T-cell (primary cell): ENCODE results near the gene KSR1. TPM values are rescaled to one million over a fixed set of nuclear protein-coding genes. Genes with fewer than 3 reads are reported as not detected.

Experiments used
- ATAC-seq, 4 experiments: fragments of 200-7000 bp in 3 of 4; fragments of 150-1000 bp in 1 of 4; cut with Tn5 transposase; replicated peaks in 1 of 4; 1 replicate in 3 of 4; 2 replicates in 1 of 4; pipeline ENCODE4 v1.10.0; 2021; ENCODE audit warnings: moderate library complexity in 3 of 4, mild to moderate bottlenecking in 2 of 4, moderate number of reproducible peaks in 1 of 4
- CTCF ChIA-PET, 2 donors: fragments of 300-600 bp; sonication (Branson Sonifier 250); formaldehyde crosslinking; loops; one replicate each; lab custom pipeline; 2022; ENCODE audit warnings: antibody characterized with exemption in 2 of 2; lab: Charles Lee
- POLR2A ChIA-PET, 2 donors: fragments of 300-600 bp; sonication (Branson Sonifier 250); formaldehyde crosslinking; loops; one replicate each; lab custom pipeline; 2022; ENCODE audit warnings: antibody characterized with exemption in 2 of 2; lab: Charles Lee
- DNase-seq, 35 experiments: peaks; one replicate each; pipeline versions ENCODE4 v3.0.0 to v3.0.0-alpha.2; 2013 to 2023
- H3K27ac ChIP-seq: one replicate; pipeline ENCODE4 v1.5.1; 2013; ENCODE audit warnings: low read length
- H3K27me3 ChIP-seq, 2 experiments: replicated peaks in 1 of 2; 1 replicate in 1 of 2; 2 replicates in 1 of 2; pipeline versions ENCODE4 v1.6.1 to v1.7.0; 2013; ENCODE audit warnings: low read length in 1 of 2, mixed read lengths in 1 of 2; ENCODE audit not compliant: control insufficient read depth in 2 of 2, insufficient read depth in 2 of 2; ENCODE audit errors: extremely low read depth in 1 of 2
- H3K36me3 ChIP-seq, 2 donors: 1 replicate in 1 of 2; 2 replicates in 1 of 2; pipeline versions ENCODE4 v1.6.1 to v1.7.0; 2013; ENCODE audit warnings: low read length in 1 of 2; ENCODE audit not compliant: control insufficient read depth in 2 of 2, insufficient read depth in 1 of 2; ENCODE audit errors: extremely low read depth in 1 of 2
- H3K4me1 ChIP-seq, 2 experiments: 1 replicate in 1 of 2; 2 replicates in 1 of 2; pipeline versions ENCODE4 v1.6.1 to v1.7.0; 2013; ENCODE audit warnings: low read length in 2 of 2, mixed read lengths in 1 of 2; ENCODE audit not compliant: insufficient read depth in 2 of 2, control insufficient read depth in 1 of 2; ENCODE audit errors: extremely low read depth in 1 of 2
- H3K4me3 ChIP-seq, 2 donors: 1 replicate in 1 of 2; 2 replicates in 1 of 2; pipeline versions ENCODE4 v1.5.1 to v1.7.0; 2013; ENCODE audit warnings: mild to moderate bottlenecking in 2 of 2, low read length in 1 of 2, moderate library complexity in 1 of 2; ENCODE audit not compliant: control insufficient read depth in 1 of 2; ENCODE audit errors: extremely low read depth in 1 of 2
- H3K9me3 ChIP-seq: 2 replicates; pipeline ENCODE4 v1.7.0; 2013
- H3K27ac Mint-ChIP-seq, 2 donors: one replicate each; pipeline ENCODE4 v1.8.0; 2020 to 2021; ENCODE audit warnings: mild to moderate bottlenecking in 2 of 2, mixed read lengths in 2 of 2
- H3K27me3 Mint-ChIP-seq, 2 donors: one replicate each; pipeline ENCODE4 v1.8.0; 2021 to 2022; ENCODE audit warnings: mixed read lengths in 2 of 2
- H3K36me3 Mint-ChIP-seq: one replicate; pipeline ENCODE4 v1.8.0; 2021; ENCODE audit warnings: mixed read lengths
- H3K4me1 Mint-ChIP-seq, 3 donors: one replicate each; pipeline ENCODE4 v1.8.0; 2020 to 2022; ENCODE audit warnings: mixed read lengths in 3 of 3, mild to moderate bottlenecking in 1 of 3
- H3K4me3 Mint-ChIP-seq, 3 donors: one replicate each; pipeline ENCODE4 v1.8.0; 2020 to 2022; ENCODE audit warnings: mild to moderate bottlenecking in 3 of 3, mixed read lengths in 3 of 3, moderate library complexity in 3 of 3
- H3K9me3 Mint-ChIP-seq, 3 donors: one replicate each; pipeline ENCODE4 v1.8.0; 2020 to 2022; ENCODE audit warnings: mixed read lengths in 3 of 3
- WGBS: methylation state at CpG from one replicate; pipeline ENCODE4 v1.1.5; 2013; ENCODE audit warnings: missing lambda C conversion rate; ENCODE audit not compliant: insufficient coverage; 5-methylcytosine and 5-hydroxymethylcytosine counted together
- total RNA-seq, 35 experiments: library from RNA in 6 of 35; stranded (reverse) in 6 of 35; fragments of 120-200 nt in 1 of 35; gene quantifications; one replicate each; pipeline versions ENCODE4 v1.2.1 to v1.2.4 and lab custom pipeline; 2013 to 2026

The KSR1 gene
- total RNA-seq, 5 donors from 2014 or later (not counting 1 experiment from before 2014, with no cell fraction given): 26.8 to 35.8 (median 27.6) TPM

GRCh38 chr17:27539794-27540317 is 83.6 kb downstream of the KSR1 start:
- WGBS: 67% methylated on average over 1 of the region's 3 CpGs
- CTCF ChIA-PET: no interaction called here
- POLR2A ChIA-PET: no interaction called here
- H3K4me3 Mint-ChIP-seq: no peak overlapping the region
- H3K9me3 Mint-ChIP-seq: no peaks in the 10 kb centered on the region
- H3K27ac ChIP-seq: no peak overlapping the region
- H3K4me3 ChIP-seq: no peak overlapping the region
- H3K4me1 Mint-ChIP-seq: peaks cover 22 to 38% (median 33%) of the 10 kb centered on the region in 3 donors
- H3K9me3 ChIP-seq: no peaks in the 10 kb centered on the region
- peaks cover 3 to 22% of the 10 kb centered on the region in 2 experiments for H3K4me1 ChIP-seq
- no peaks in the 10 kb centered on the region for H3K27me3 ChIP-seq
- H3K36me3 Mint-ChIP-seq: no peaks in the 10 kb centered on the region
- ATAC-seq (no peak), DNase-seq (no peak)
- H3K36me3 ChIP-seq: no peaks in the 10 kb centered on the region
- H3K27ac Mint-ChIP-seq: no peak overlapping the region
- H3K27me3 Mint-ChIP-seq: no peaks in the 10 kb centered on the region

DNA sequence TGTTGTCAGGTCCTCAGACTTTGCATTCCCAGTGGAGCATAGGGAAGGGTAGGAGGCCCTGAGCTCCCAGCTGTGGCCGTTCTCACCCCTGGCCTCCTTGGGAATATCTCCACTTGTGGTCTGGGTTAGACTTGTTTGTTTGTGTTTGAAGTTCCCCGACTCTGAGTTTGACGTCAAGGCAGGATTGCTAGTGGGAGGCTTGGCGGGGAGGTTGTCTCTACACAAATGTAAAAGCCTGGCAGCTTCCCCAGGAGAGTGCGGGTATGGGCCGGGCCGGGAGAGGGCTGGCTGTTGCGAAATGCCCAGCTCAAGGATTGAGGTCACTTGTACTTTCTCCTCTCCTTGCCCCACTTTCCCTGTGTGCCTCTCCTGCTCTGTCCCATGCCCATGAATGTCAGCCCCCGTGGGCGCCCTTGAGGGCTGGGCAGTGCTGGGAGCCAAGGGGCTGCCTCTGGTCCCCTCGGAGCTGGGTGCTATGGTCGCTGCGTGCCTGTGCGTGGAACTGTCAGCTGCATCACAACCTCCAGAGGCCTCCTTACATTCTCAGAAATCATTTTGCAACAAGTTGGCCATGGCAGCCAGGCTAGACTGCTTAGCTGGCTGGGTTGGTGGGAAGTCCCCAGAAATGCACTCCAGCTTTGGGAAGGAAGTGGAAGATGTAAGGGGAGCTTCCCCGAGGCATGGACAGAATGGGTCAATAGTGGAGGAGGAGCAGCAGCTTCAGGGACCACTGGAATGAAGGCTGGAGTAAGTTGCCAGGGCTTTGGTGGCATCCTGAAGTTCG is 84.3 kb downstream of the KSR1 start:
- WGBS: 91% methylated on average over 11 of the region's 16 CpGs
- Histone ChIP-seq H3K4me1 (peaks cover 3 to 28% of the 10 kb centered on the region in 2 experiments), H3K27me3 (no peaks in the 10 kb centered on the region), H3K36me3 (no peaks in the 10 kb centered on the region), H3K9me3 (no peaks in the 10 kb centered on the region), H3K4me3 (no peak overlapping the region), H3K27ac (no peak overlapping the region)
- Mint-ChIP-seq H3K4me3 (no peak overlapping the region), H3K9me3 (no peaks in the 10 kb centered on the region), H3K27me3 (no peaks in the 10 kb centered on the region), H3K4me1 (peaks cover 29 to 45% (median 38%) of the 10 kb centered on the region in 3 donors), H3K27ac (no peak overlapping the region), H3K36me3 (no peaks in the 10 kb centered on the region)
- DNase-seq (no peak), ATAC-seq (no peak)
- ChIA-PET CTCF (no interaction called here), POLR2A (no interaction called here)

GRCh38 chr17:27541301-27542023 is 85.2 kb downstream of the KSR1 start:
- H3K4me3 Mint-ChIP-seq: no peak overlapping the region
- DNase-seq (no peak), ATAC-seq (no peak)
- Histone ChIP-seq H3K4me3 (no peak overlapping the region), H3K27ac (no peak overlapping the region), H3K36me3 (no peaks in the 10 kb centered on the region), H3K27me3 (no peaks in the 10 kb centered on the region), H3K9me3 (no peaks in the 10 kb centered on the region), H3K4me1 (peaks cover 3 to 33% of the 10 kb centered on the region in 2 experiments)
- H3K4me1 Mint-ChIP-seq: peaks cover 38 to 53% (median 39%) of the 10 kb centered on the region in 3 donors
- POLR2A ChIA-PET: no interaction called here
- 100% methylated on average over 4 of the region's 6 CpGs for WGBS
- CTCF ChIA-PET: no interaction called here
- H3K9me3 Mint-ChIP-seq: no peaks in the 10 kb centered on the region
- peak overlapping the region in 1 of 2 donors; percentile 30 for H3K27ac Mint-ChIP-seq
- no peaks in the 10 kb centered on the region for H3K27me3 Mint-ChIP-seq
- no peaks in the 10 kb centered on the region for H3K36me3 Mint-ChIP-seq

DNA sequence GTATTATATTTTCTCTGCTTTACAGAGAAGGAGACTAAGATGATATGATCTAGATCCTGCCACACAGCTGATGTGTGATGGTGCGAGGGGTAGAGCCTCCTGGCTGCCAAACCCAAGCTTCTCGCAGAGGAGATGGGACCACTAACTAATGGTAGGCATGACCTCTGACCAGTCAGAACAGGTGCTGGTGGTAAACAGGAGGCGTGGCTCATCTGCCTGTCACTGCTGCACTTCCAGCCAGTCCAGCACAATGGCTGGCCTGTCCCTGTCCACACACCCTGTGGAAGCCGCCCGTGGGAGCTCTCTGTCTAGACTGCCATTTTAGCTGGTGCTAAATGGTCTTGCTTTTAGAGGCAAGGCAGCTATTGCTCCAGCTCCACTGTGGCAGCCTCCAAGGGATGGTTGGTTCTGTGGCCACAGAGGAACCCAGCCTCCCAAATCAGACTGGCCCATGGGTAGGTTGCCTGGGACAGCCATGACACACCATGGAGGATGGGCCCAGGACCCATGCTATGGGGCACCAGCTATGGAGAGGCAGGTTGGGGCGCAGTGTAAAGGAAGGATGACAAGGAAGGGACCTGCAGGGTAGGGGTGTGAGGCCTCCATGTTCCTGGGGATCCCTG is 86.7 kb downstream of the KSR1 start:
- ATAC-seq (no peak), DNase-seq (no peak)
- H3K36me3 ChIP-seq: no peaks in the 10 kb centered on the region
- H3K27me3 ChIP-seq: no peaks in the 10 kb centered on the region
- no peaks in the 10 kb centered on the region for H3K9me3 ChIP-seq
- H3K27ac ChIP-seq: no peak overlapping the region
- Mint-ChIP-seq H3K27ac (peak overlapping the region in 1 of 2 donors; percentile 16), H3K36me3 (no peaks in the 10 kb centered on the region), H3K4me1 (peaks cover 39 to 61% (median 43%) of the 10 kb centered on the region in 3 donors), H3K9me3 (no peaks in the 10 kb centered on the region), H3K4me3 (no peak overlapping the region), H3K27me3 (no peaks in the 10 kb centered on the region)
- 98% methylated on average over 4 of the region's 6 CpGs for WGBS
- POLR2A ChIA-PET: no interaction called here
- CTCF ChIA-PET: no interaction called here
- peaks cover 3 to 33% of the 10 kb centered on the region in 2 experiments for H3K4me1 ChIP-seq
- no peak overlapping the region for H3K4me3 ChIP-seq

- ChIA-PET POLR2A (no interaction called here), CTCF (no interaction called here)
Observed at GRCh38 chr17:27543464-27543856, 87.2 kb downstream of the KSR1 start.

GRCh38 chr17:27543958-27544349 is 87.7 kb downstream of the KSR1 start:
- no CpG with 5 or more reads among the region's 9 CpGs for WGBS
- ChIA-PET POLR2A (no interaction called here), CTCF (interaction anchor here in 1 of 2 donors (1.0 kb wide), 1 partner anchor 12 kb away, joined by 4 read pairs; no protein-coding TSS in a partner anchor)
- Mint-ChIP-seq H3K4me3 (peak overlapping the region in 1 of 3 donors; percentile 39), H3K36me3 (no peaks in the 10 kb centered on the region), H3K27me3 (no peaks in the 10 kb centered on the region), H3K9me3 (no peaks in the 10 kb centered on the region), H3K27ac (peak overlapping the region; percentile 48 to 61), H3K4me1 (peaks cover 39 to 61% (median 43%) of the 10 kb centered on the region in 3 donors)
- Histone ChIP-seq H3K36me3 (no peaks in the 10 kb centered on the region), H3K27ac (no peak overlapping the region), H3K4me1 (peaks cover 3 to 33% of the 10 kb centered on the region in 2 experiments), H3K27me3 (no peaks in the 10 kb centered on the region), H3K4me3 (no peak overlapping the region), H3K9me3 (no peaks in the 10 kb centered on the region)
- ATAC-seq (no peak), DNase-seq (no peak)

More at GRCh38 chr17:27543464-27543856, 87.2 kb downstream of the KSR1 start:
- H3K27ac Mint-ChIP-seq: no peak overlapping the region
- WGBS: 89% methylated on average over 6 of the region's 9 CpGs
- no peaks in the 10 kb centered on the region for H3K27me3 Mint-ChIP-seq
- Histone ChIP-seq H3K27me3 (no peaks in the 10 kb centered on the region), H3K4me3 (no peak overlapping the region), H3K4me1 (peaks cover 3 to 33% of the 10 kb centered on the region in 2 experiments), H3K27ac (no peak overlapping the region), H3K36me3 (no peaks in the 10 kb centered on the region), H3K9me3 (no peaks in the 10 kb centered on the region)
- ATAC-seq (no peak), DNase-seq (no peak)
- H3K9me3 Mint-ChIP-seq: no peaks in the 10 kb centered on the region
- H3K36me3 Mint-ChIP-seq: no peaks in the 10 kb centered on the region
- H3K4me3 Mint-ChIP-seq: no peak overlapping the region
- peaks cover 39 to 61% (median 43%) of the 10 kb centered on the region in 3 donors for H3K4me1 Mint-ChIP-seq
